Fibroblast of mammary gland (primary cell): ENCODE measurements around the gene MIX23.
"Not testable (repeated sequence)": the region's sequence is repeated elsewhere in the genome, so short reads cannot be mapped to it uniquely, and the experiment has no call there.

Experiments
- DNase-seq: peaks from one replicate; pipeline ENCODE4 v3.0.0-alpha.2; 2010; ENCODE audit warnings: low read depth
- H3K4me3 ChIP-seq: 2 replicates; pipeline ENCODE4 v1.5.1; 2011; ENCODE audit warnings: low read depth, mild to moderate bottlenecking, low read length, moderate library complexity; ENCODE audit not compliant: control insufficient read depth
- TF ChIP-seq, protein P1 (sequence below): conservative IDR thresholded peaks from 2 replicates; pipeline ENCODE4 v1.5.1; 2011; ENCODE audit warnings: low read depth, low read length, inconsistent platforms; ENCODE audit not compliant: control insufficient read depth, insufficient read depth

MIX23 gene

DNA sequence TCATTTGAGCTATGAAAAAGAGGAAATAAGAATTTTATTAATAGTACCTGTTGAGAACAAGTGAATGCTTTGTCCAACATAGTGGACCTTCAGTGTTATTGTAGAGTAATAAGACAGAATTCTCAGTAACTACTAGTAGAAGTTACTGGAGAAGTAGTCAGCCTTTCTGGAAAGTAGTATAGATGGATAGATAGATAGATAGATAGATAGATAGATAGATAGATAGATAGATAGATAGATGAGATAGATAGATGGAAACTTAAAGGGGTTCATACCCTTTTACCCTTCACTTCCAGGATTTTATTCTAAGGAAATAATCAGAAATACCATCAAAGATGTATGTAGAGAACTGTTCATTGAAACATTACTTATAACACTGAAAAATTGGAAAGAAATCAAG is 6.2 kb upstream of the MIX23 start:
- H3K4me3 ChIP-seq = no peak overlapping the region
- TF ChIP-seq, protein P1, sequence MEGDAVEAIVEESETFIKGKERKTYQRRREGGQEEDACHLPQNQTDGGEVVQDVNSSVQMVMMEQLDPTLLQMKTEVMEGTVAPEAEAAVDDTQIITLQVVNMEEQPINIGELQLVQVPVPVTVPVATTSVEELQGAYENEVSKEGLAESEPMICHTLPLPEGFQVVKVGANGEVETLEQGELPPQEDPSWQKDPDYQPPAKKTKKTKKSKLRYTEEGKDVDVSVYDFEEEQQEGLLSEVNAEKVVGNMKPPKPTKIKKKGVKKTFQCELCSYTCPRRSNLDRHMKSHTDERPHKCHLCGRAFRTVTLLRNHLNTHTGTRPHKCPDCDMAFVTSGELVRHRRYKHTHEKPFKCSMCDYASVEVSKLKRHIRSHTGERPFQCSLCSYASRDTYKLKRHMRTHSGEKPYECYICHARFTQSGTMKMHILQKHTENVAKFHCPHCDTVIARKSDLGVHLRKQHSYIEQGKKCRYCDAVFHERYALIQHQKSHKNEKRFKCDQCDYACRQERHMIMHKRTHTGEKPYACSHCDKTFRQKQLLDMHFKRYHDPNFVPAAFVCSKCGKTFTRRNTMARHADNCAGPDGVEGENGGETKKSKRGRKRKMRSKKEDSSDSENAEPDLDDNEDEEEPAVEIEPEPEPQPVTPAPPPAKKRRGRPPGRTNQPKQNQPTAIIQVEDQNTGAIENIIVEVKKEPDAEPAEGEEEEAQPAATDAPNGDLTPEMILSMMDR = no peak
- no peak for DNase-seq

DNA sequence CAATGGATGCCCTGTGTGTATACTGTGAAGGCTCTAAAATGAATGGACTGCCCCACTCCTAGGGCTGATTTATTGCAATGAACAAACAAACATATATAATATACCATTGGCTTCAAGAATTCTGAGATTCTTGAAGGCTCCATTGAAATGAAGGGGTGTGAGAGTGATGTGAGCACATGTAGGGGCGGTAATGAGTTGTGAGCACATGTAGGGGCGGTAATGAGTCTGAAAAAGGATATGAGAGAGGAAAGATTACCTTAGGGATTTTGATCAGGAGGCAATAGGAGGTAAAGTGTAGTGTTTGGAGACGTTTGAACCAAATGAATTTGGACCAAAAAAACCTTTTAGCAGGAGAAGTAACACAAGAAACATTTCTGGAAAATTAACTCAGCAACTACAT is 4.7 kb upstream of the MIX23 start:
- no peak for DNase-seq
- H3K4me3 ChIP-seq = no peak overlapping the region
- TF ChIP-seq, protein P1 = no peak

DNA sequence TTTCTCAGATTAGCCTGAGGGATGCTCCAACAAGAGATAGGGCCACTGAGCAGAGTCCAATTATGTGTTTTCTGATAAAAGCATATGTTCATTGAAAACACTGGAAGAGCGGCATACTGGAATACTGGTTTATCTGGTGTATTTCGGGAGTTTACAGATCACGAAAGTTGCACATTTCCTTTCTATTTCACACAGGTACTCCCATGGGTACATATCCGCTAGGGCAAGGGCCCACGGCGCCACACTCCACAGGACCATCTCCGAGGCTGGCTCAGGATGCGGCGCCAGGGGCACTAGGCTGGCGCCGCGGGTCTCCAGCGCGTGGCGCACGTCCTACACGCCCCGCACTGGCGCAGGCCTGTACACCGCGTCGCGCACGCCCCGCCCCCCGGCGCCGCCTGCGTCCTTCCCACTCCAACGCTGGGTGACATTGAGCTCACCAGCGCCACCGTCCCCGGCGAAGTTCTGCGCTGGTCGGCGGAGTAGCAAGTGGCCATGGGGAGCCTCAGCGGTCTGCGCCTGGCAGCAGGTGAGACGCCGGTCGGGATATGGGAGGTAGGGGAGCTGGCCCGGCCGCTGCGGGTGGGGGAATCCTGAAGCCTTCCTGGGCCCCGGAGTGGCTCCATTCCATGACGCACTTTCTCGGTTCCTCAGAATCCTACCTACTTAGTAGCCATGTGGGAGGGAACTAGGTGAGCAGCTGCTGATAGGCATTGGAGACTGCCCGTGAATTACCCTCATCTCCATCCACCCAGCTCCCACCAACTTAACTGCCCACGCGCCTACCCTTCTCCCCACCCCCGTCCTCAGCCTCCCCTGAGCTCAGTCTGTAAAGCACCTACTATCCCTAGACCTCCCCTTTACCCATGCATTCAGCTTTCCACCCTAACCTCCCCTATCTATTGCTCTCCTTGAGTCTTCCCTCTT is 1.0 kb upstream of the MIX23 start, which contains the start of gene FAM162A:
Gene FAM162A, plus strand, starts transcription at position 412 of the 927 bp plus-strand sequence. Its CDS starts 84 bp downstream, at position 496.
- peak within 1 kb of the TSS; percentile 84 for H3K4me3 ChIP-seq
- TF ChIP-seq, protein P1 = peak; percentile 13
- peak; percentile 78 for DNase-seq

DNA sequence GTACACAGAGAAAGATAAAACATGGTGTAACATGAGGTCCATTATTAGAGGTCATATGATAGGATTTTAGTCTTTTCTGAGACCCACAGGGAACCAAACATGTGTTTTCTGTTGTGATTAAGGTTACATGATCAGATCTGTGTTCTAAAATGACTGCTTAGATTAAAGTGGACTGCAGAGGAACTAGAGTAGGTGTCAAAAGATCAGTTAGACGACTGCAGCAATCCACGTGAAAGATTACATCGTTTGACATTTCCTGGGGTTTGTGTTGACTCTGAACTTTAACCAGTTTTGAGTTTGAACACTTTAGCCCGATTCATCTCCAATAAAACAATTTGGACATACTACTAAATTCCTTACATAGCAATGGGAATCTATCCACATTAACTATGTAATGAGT is 5.1 kb downstream of the MIX23 start:
- DNase-seq = no peak
- no peak overlapping the region for H3K4me3 ChIP-seq
- TF ChIP-seq, protein P1 = no peak

DNA sequence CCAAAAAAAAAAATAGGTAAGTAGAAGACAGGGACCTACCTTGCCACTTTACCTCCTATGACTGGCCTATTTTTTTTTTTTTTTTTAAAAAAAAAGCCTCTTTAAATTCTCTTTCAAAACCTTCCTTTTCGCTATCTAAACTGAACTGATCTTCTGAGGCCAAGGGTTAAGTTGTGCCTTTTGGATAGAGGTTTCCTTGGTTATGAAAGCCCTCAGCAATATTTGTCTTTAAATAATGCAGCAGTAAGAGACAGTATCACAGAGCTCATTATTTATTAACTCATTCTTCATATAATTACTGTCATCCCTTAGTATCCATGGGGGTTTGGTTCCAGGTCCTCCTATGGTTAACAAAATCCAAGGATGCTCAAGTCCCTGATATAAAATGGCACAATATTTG is 9.0 kb downstream of the MIX23 start:
- no peak overlapping the region for H3K4me3 ChIP-seq
- TF ChIP-seq, protein P1 = no peak
- no peak for DNase-seq

DNA sequence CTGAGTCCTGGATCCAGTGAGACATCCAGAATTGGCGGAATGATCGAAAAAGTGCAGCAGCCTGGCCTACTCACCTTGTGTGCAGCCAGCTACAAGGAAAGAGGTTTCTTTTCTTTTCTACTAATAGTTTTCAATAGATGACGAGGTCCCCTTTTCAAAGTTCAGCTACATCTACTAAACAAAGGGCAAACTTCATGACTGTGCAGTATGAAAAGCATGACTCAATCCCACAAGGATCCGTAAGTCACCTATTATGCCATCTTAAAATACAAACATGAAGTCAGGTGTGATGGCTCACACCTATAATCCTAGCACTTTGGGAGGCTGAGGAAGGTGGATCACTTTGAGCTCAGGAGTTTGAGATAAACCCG is 16.7 kb downstream of the MIX23 start:
- TF ChIP-seq, protein P1 = no peak
- no peak for DNase-seq
- no peak overlapping the region for H3K4me3 ChIP-seq

DNA sequence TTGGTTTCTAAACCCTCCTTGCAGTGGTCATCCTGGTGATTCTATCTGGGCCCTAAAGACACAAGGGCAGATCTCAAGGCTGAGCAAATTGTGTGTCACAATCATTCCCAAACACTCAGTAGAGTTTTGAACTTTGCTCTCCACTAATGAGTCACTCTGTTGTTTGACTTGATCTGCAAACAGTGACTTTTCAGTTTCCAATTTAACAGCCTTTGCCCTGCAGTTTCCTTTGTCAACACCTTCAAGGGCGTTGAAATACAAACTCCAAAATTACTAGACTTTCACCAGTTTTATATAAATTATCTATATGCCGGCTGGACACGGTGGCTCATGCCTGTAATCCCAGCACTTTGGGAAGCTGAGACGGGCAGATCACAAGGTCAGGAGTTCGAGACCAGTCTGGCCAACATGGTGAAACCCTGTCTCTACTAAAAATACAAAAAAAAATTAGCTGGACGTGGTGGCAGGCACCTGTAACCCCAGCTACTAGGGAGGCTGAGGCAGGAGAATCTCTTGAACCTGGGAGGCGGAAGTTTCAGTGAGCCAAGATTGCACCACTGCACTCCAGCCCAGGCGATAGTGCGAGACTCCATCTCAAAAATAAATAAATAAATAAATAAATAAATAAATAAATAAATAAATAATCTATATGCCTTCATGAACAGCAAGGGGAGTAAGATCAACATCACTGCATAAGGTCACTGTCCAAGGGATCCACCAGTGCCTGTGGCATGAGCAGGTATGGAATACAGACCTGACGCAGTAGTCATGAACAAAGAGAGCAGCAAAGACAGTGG is 17.3 kb downstream of the MIX23 start:
- H3K4me3 ChIP-seq = not testable (repeated sequence)
- DNase-seq = peak; percentile 89
